Ovary (tissue), 9 donors: ENCODE data around the gene CORO1C. TPM values are rescaled to one million over a fixed set of nuclear protein-coding genes. Genes with fewer than 3 reads are reported as not detected.

Experiments
- DNase-seq, 5 donors: peaks; one replicate each; pipeline ENCODE4 v3.0.0-alpha.2; 2019 to 2020
- H3K27ac ChIP-seq, 2 donors: fragments of 200-600 bp; one replicate each; pipeline versions ENCODE4 v1.5.1 to v1.8.0; 2019 to 2022
- H3K27me3 ChIP-seq: fragments of 200-600 bp; one replicate; pipeline ENCODE4 v1.8.0; 2022
- H3K36me3 ChIP-seq: fragments of 200-600 bp; sonication (generic); one replicate; pipeline ENCODE4 v1.5.1; 2019
- H3K4me1 ChIP-seq: one replicate; pipeline ENCODE4 v1.8.1; 2013; ENCODE audit warnings: mild to moderate bottlenecking, moderate library complexity; ENCODE audit not compliant: insufficient read depth
- H3K4me3 ChIP-seq: fragments of 200-600 bp; sonication (generic); one replicate; pipeline ENCODE4 v1.5.1; 2017
- H3K9me3 ChIP-seq, 2 donors: fragments of 200-600 bp in 1 of 2; sonication (generic) in 1 of 2; one replicate each; pipeline versions ENCODE4 v1.5.1 to v1.8.1; 2013 to 2019; ENCODE audit warnings: mild to moderate bottlenecking in 1 of 2, moderate library complexity in 1 of 2
- CTCF ChIP-seq, 3 donors: fragments of 450-650 bp in 2 of 3; fragments of 200-600 bp in 1 of 3; IDR thresholded peaks; one replicate each; pipeline versions ENCODE4 v1.5.1 to v1.8.0; 2016 to 2022; ENCODE audit warnings: antibody characterized with exemption in 3 of 3, mild to moderate bottlenecking in 1 of 3
- EP300 ChIP-seq: sonication (generic); formaldehyde crosslinking; IDR thresholded peaks from one replicate; pipeline ENCODE4 v1.6.1; 2017; ENCODE audit warnings: antibody characterized with exemption
- POLR2A ChIP-seq: fragments of 450-650 bp; IDR thresholded peaks from one replicate; pipeline ENCODE4 v1.6.1; 2017; ENCODE audit warnings: antibody characterized with exemption, mild to moderate bottlenecking, moderate library complexity
- WGBS, 3 donors: extraction: QIAGEN DNeasy Blood & Tissue Kit in 1 of 3; methylation state at CpG; one replicate each; pipeline versions ENCODE4 v1.1.5 to v1.1.7; 2013 to 2017; 5-methylcytosine and 5-hydroxymethylcytosine counted together
- intact Hi-C, 4 donors: fragments of 100-400 bp; cut with DNase I; formaldehyde crosslinking; loops; one replicate each; pipeline versions ENCODE4 v1.11.0 to v1.15.1; 2022 to 2023
- polyA plus RNA-seq, 2 donors: library from polyadenylated mRNA; stranded (reverse); fragments of 200-250 nt in 1 of 2; fragments of 350-450 nt in 1 of 2; fragmentation: Illumina TruSeq in 1 of 2; extraction: RNeasy Lipid Tissue Mini Kit (QIAGEN cat#74804) in 1 of 2; gene quantifications; one replicate each; pipeline ENCODE4 v1.2.3, GENCODE V29; 2013 to 2014
- total RNA-seq, 7 donors: library from RNA; depleted of rRNA in 2 of 7; stranded (reverse); fragments of >200 nt in 2 of 7; fragmentation: NEBNext Ultra II Directional in 3 of 7; extraction: Animal tissue kit (Norgen Biotek cat#: 25700) in 3 of 7; gene quantifications; one replicate each; pipeline versions ENCODE4 v1.1.0 to v1.2.4, GENCODE V29; 2016 to 2023
- donor health status: DM: no; HTN: no; CAD: no; lungs with moderate emphysema.
- donor health status: DM: no; HTN: no; CAD: no.
- donor health status: Bipolar disorder and iron deficiency.
- donor health status: DM: yes; HTN: yes; CAD: no.
- donor health status: DM: no; HTN: no; CAD: no.
- donor health status: DM: yes; HTN: yes; CAD: no.

Gene CORO1C
- total and polyA plus RNA-seq, 9 donors: 35.1 to 143 (median 113) TPM

GRCh38 chr12:108653922-108654321 is 77.4 kb downstream of the CORO1C start:
- peaks cover 5% of the 10 kb centered on the region for H3K4me1 ChIP-seq
- TF ChIP-seq CTCF (IDR thresholded peaks at IDR 0.05) (no peak), EP300 (no peak), POLR2A (no peak)
- no peak overlapping the region for H3K4me3 ChIP-seq
- H3K36me3 ChIP-seq: no peaks in the 10 kb centered on the region
- no peak overlapping the region for H3K27ac ChIP-seq
- WGBS, 3 donors: 39 to 47% (median 40%) methylated on average over 3 of the region's 3 CpGs
- intact Hi-C loops: no loop called here
- no peaks in the 10 kb centered on the region for H3K27me3 ChIP-seq
- H3K9me3 ChIP-seq: no peaks in the 10 kb centered on the region
- DNase-seq: no peak

- TF ChIP-seq EP300 (no peak), CTCF (IDR thresholded peaks at IDR 0.05) (no peak), POLR2A (no peak)
- H3K36me3 ChIP-seq: no peaks in the 10 kb centered on the region
- peaks cover 5% of the 10 kb centered on the region for H3K4me1 ChIP-seq
- H3K4me3 ChIP-seq: no peak overlapping the region
- DNase-seq: no peak
- no peaks in the 10 kb centered on the region for H3K27me3 ChIP-seq
- H3K9me3 ChIP-seq: no peaks in the 10 kb centered on the region
- no peak overlapping the region for H3K27ac ChIP-seq
- intact Hi-C loops: no loop called here
These were observed 78.2 kb downstream of the CORO1C start for GRCh38 chr12:108653082-108653516.

GRCh38 chr12:108650083-108650482 is 81.2 kb downstream of the CORO1C start:
- 64 to 80% (median 67%) methylated on average over 2 of the region's 2 CpGs for WGBS, 3 donors
- Histone ChIP-seq H3K27ac (no peak overlapping the region), H3K36me3 (no peaks in the 10 kb centered on the region), H3K27me3 (no peaks in the 10 kb centered on the region), H3K4me1 (peaks cover 12% of the 10 kb centered on the region), H3K4me3 (no peak overlapping the region), H3K9me3 (no peaks in the 10 kb centered on the region)
- TF ChIP-seq EP300 (no peak), POLR2A (no peak), CTCF (IDR thresholded peaks at IDR 0.05) (no peak)
- intact Hi-C loops: no loop called here
- DNase-seq: no peak

GRCh38 chr12:108649669-108650068 is 81.6 kb downstream of the CORO1C start:
- intact Hi-C loops: no loop called here
- no peak overlapping the region for H3K27ac ChIP-seq
- H3K36me3 ChIP-seq: no peaks in the 10 kb centered on the region
- no peaks in the 10 kb centered on the region for H3K9me3 ChIP-seq
- peaks cover 14% of the 10 kb centered on the region for H3K4me1 ChIP-seq
- 24 to 47% (median 34%) methylated on average over 4 of the region's 4 CpGs for WGBS, 3 donors
- no peak overlapping the region for H3K4me3 ChIP-seq
- no peaks in the 10 kb centered on the region for H3K27me3 ChIP-seq
- TF ChIP-seq EP300 (no peak), POLR2A (no peak), CTCF (IDR thresholded peaks at IDR 0.05) (no peak)
- DNase-seq: no peak

- DNase-seq: no peak
- Histone ChIP-seq H3K4me3 (no peak overlapping the region), H3K36me3 (no peaks in the 10 kb centered on the region), H3K4me1 (peaks cover 18% of the 10 kb centered on the region), H3K9me3 (no peaks in the 10 kb centered on the region), H3K27ac (no peak overlapping the region), H3K27me3 (no peaks in the 10 kb centered on the region)
- 89 to 90% (median 89%) methylated on average over 6 of the region's 6 CpGs for WGBS, 3 donors
- intact Hi-C loops: no loop called here
- TF ChIP-seq CTCF (IDR thresholded peaks at IDR 0.05) (no peak), EP300 (no peak), POLR2A (no peak)
These were observed 82.2 kb downstream of the CORO1C start for GRCh38 chr12:108649126-108649525.
